Stimulated activated CD8-positive, alpha-beta memory T cell treated with anti-CD3 and anti-CD28 coated beads, Interleukin-7, amount 100 ng/mL, for 1 hour (primary cell): ENCODE results near the gene LRPAP1.
"Not testable (repeated sequence)": the region's sequence is repeated elsewhere in the genome, so short reads cannot be mapped to it uniquely, and the experiment has no call there.

ENCODE experiments used
- DNase-seq, 2 donors: peaks; one replicate each; pipeline ENCODE4 v3.0.0-alpha.2; 2020; ENCODE audit warnings: low read depth in 2 of 2

The LRPAP1 gene

DNA sequence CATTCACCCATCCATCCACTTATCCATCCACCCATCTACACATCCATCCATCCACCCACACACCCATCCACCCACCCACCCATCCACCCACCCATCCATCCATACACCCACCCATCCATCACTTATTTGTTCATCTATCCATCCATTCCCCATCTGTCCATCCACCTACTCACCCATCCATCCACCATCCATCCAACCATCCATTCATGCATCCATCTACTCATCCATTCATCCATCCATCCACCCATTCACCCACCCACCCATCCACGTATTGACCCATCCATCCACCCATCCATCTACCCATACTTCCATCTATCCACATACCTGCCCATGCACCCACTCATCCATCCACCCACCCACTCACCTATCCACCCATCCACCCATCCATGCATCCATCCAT lies 28.2 kb upstream of the LRPAP1 start:
- DNase-seq: not testable (repeated sequence)

GRCh38 chr4:3559381-3560290 lies 27.4 kb upstream of the LRPAP1 start:
- not testable (repeated sequence) for DNase-seq

DNA sequence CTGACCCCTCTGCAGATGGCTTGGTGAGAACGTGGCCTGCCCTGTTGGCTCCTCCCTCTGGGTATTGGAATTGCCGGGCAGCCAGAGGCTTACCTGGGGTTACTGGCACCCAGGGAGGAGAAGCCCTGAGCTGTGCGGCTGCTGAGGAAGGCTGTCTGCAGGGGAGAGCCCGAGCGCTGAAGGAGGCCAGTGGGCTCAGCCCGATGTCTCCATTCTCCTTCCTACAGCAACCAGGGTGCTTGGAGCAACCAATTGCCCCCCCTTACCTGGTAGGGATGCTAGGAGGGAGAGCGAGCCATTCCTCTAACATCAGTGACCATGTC lies 26.3 kb upstream of the LRPAP1 start:
- not testable (repeated sequence) for DNase-seq

- not testable (repeated sequence) for DNase-seq
Measured at GRCh38 chr4:3557676-3558513, 25.7 kb upstream of the LRPAP1 start.

- DNase-seq: not testable (repeated sequence)
Measured at GRCh38 chr4:3557088-3557492, 24.9 kb upstream of the LRPAP1 start.

DNA sequence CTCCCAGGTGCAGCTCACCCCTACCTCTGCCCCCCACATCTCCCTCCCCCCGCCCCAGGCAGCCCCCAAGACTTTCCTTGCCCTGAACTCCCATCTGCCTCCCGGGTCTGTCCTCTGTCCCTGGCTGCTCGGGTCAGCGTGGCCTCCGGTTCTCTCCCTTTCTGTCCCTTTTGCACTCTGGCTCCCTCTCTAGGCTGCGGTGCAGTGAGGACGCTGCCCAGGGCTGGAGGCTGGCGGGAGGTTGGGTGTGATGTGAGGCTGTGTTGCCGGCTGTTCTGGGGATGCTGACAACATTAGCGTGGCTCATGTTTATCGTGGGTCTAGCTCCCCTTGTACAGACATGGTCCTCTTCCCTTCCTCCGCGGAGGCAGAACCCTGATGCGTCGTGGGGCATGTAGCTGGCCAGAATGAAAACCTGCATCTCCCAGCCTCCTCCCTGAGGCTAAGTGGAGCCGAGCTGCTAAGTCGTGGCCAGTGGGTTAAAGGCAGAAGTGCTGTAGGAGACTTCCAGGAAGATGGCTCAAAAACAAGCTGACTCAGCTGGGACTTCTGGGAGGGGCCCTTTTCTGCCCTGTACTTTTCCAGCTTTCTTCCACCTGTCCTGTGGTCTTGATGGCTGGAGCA lies 24.1 kb upstream of the LRPAP1 start:
- DNase-seq: not testable (repeated sequence)

DNA sequence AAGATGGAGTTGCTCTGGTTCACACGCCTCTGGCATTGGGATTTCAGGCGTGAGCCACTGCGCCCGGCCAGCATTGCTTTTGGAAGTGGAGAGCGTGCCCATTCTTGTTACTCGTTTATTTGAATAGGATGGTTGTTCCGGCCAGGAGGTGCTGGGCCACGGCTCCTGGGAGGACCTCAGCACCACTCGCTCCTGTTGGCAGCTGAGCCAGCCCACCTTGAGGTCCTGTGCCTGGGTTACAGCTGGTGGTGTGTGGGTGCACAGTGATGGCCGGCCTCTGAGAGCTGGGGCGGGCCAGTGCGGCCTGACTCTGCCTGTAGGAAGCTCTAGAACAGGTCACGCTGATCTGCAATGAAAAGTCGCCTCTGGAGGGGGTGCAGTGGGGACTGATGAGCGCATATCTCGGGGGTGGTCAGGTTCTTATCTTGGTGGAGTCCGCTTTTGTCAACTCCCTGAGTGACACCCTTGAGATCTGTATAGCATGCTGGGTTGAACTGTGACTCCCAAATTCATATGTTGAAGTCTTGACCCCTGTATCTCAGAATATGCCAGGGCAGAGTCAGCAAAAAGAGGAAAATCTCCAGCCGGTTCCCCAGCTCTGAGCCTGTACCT lies 23.3 kb upstream of the LRPAP1 start:
- DNase-seq: not testable (repeated sequence)

GRCh38 chr4:3551366-3551765 lies 19.1 kb upstream of the LRPAP1 start:
- not testable (repeated sequence) for DNase-seq

- DNase-seq: not testable (repeated sequence)
Measured at GRCh38 chr4:3550792-3551325, 18.6 kb upstream of the LRPAP1 start.

DNA sequence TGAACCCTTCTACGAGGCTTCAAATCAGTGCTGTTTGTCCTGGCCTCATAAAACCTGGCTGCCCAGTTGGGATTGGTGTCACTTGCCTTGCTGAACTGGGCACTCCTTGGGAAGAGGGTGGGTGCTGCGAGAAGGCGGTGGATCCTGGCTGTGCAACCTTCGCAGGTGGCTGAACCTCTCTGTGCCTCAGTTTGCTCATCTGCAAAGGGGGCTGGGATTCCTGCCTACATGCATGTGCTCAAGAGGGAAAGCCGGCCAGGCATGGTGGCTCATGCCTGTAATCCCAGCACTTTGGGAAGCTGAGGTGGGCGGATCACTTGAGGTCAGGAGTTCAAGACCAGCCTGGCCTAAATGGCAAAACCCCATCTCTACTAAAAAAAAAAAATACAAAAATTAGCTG lies 17.8 kb upstream of the LRPAP1 start:
- DNase-seq: not testable (repeated sequence)

DNA sequence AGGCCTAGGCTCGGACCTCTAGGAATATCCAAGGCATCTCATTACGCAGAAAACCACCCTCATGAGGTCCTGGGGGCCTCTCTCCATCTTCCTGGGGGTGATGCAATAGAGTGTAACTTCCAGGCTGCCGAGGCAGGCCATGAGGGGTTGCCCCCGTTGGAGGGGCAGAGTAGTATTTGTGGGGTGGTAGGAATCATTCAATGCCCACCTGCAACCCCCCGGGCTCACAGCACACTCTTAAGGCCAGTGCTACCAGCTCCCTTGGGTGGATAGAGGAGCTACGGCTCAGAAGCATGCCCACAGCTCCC lies 17.4 kb upstream of the LRPAP1 start:
- not testable (repeated sequence) for DNase-seq

- not testable (repeated sequence) for DNase-seq
Measured at GRCh38 chr4:3548991-3549693, 16.9 kb upstream of the LRPAP1 start.

DNA sequence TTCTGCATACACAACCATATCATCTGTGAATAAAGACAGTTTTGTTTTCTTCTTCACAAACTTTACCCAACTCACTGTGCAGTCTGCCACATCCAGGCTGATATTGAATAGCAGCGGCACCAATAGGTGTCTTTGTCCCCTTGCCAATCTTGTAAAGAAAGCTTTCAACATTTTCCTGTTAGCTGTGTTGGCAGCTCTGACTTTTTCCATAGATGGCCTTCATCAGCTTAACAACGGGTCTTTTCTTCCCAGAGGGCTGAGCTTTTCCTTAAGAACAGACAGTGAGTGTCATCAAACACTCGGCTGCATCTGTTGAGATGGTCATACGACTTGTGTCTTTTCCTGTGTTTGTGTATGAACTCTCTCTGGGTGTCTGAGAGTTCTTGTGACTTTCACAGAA lies 14.5 kb upstream of the LRPAP1 start:
- DNase-seq: not testable (repeated sequence)

DNA sequence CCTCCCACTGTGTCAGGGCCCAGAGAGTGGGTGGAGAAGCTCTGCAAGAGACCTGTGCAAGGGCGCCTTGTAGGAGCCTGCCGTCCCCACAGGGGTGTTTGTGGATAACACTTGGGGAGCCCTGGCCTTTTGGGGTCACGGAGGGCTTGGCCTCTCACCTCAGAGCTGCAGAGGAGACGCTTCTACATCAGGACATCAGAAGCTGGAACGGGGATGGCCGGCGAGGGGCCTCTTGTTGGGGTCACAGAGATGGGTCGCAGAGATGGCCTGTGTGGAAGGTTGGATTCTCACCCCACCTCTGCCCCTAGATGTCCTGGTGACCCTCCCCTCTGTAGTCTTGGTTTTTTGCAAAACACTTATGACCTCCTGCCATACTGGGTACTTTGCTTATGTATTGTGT lies 13.1 kb upstream of the LRPAP1 start:
- not testable (repeated sequence) for DNase-seq

DNA sequence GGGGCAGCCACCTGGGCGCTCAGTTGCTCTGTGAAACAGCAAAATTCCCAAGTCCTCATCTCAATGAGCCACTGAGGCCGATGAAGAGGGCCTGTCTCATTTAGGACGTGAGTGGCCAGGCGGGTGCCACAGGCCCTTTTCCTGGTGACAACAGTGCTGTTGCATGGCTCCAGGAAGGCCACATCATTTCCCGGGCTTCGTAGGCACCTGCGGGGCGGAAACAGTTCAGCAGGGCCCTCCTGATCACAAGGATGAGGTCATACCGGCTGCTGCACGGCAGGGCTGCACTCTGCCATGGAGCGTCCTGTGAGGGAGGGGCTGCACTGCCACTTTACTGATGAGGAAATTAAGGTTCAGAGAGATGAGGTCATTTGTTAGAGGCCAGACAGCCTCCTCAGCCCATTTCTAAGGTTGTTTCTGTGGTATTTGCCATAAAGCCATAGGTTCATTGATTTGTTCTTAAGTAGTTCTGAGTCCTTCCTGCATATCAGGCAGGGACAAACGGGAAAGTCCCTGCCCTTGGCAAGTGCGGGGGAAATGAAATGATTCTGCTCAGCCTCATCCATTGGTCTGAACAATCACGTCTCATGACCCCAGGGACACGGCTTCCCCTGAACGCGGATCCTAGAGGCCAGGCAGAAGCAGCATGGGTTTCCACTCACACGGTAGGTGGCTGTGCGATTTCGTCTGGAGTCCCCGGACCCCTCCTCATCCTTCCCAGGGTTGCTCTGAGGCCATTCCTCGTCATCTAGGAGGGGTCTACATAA lies 12.2 kb upstream of the LRPAP1 start:
- DNase-seq: not testable (repeated sequence)

DNA sequence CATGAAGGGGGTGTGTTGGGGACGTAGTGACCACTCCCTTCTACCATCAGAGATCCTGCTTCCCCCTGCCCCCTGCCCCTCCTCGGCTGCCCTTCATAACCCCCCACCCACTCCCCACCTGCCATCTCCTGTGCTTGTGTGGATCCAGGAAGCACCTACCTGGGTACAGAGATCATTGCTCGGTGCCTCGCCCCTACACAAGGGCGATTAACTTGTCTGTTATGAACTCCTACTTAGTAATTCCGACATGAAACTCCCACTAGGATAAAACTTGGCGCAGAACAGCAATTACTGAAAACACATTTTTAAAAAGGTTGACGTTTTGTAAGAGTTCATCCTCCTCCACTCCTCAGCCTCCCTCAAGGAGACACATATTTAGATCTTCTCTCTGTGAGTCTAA lies 11.2 kb upstream of the LRPAP1 start:
- not testable (repeated sequence) for DNase-seq

- not testable (repeated sequence) for DNase-seq
Measured at GRCh38 chr4:3538906-3539305, 6.7 kb upstream of the LRPAP1 start.

- DNase-seq: not testable (repeated sequence)
Measured at GRCh38 chr4:3535812-3536211, 3.6 kb upstream of the LRPAP1 start.

GRCh38 chr4:3533423-3533820 lies 1.2 kb upstream of the LRPAP1 start:
- DNase-seq: no peak

DNA sequence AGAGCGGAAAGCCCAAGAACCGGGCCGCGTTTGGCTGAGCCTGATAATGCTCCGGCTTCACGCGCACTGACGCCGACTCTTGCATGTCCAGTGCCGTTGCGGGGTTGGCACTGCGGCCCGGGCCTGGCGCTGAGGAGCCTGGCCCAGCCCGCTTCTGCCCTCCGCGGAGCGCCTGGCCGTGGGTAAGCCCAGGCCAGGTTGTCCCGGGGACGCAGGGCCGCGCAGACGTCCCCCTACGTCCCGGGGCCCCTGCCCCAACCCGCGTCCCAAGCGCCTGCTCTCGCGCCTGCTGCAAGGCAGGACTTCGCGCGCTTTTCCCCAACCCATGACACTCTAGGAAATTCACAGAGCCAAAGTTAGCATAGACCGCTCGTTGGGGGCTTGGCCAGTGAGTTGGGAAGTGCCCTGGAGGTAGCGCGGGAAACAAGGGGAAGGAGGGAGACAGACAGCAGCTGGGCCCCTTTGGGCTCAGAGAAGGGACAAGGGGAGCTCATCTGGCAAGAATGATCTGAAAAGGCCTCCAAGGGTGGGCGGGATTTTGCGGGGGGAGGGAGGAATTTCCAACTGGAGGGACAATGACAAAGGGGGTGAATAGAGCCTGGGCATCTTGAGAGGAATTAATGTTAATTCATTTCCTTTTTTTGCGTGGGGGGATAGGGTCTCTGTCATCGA lies 665 bp upstream of the LRPAP1 start:
- no peak for DNase-seq
